C4-2B (cell line): ENCODE measurements around the gene EFCC1.

Source experiments
- ZFX ChIP-seq: fragments of 450-650 bp; IDR thresholded peaks from 2 replicates; pipeline ENCODE4 v1.6.1; 2017
- TF ChIP-seq, protein P1 (sequence below): fragments of 450-650 bp; conservative IDR thresholded peaks from 2 replicates; pipeline ENCODE4 v1.5.1; 2017; ENCODE audit warnings: mild to moderate bottlenecking

DNA sequence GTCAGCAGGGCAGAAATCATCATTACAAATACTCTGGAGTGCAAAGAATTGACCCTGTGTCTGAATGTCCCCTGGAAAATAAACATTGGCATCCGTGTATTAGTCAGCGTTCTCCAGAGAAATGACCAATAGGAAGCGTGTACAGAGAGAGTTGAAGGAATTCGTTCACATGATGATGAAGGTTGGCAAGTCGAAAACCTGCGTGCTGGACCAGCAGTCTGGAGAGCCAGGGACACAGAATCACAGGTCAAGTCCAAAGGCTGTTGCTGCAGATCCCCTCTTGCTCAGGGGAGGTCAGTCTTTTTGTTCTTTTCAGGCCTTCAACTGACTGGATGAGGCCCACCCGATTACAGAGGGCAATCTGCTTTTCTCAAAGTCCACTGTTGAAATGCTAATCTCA lies 76.1 kb downstream of the EFCC1 start:
- TF ChIP-seq, protein P1, sequence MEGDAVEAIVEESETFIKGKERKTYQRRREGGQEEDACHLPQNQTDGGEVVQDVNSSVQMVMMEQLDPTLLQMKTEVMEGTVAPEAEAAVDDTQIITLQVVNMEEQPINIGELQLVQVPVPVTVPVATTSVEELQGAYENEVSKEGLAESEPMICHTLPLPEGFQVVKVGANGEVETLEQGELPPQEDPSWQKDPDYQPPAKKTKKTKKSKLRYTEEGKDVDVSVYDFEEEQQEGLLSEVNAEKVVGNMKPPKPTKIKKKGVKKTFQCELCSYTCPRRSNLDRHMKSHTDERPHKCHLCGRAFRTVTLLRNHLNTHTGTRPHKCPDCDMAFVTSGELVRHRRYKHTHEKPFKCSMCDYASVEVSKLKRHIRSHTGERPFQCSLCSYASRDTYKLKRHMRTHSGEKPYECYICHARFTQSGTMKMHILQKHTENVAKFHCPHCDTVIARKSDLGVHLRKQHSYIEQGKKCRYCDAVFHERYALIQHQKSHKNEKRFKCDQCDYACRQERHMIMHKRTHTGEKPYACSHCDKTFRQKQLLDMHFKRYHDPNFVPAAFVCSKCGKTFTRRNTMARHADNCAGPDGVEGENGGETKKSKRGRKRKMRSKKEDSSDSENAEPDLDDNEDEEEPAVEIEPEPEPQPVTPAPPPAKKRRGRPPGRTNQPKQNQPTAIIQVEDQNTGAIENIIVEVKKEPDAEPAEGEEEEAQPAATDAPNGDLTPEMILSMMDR: no peak
- TF ChIP-seq ZFX: no peak
